ENCODE measurements around the gene ARID1A. TPM values are rescaled to one million over a fixed set of nuclear protein-coding genes. Genes with fewer than 3 reads are reported as not detected.

Gene ARID1A
- total RNA-seq, 1 donor from 2014 or later: 187 TPM

Other genes with a start within 250 kb of the ARID1A start
- 187 TPM for gene HMGN2, start 223.6 kb upstream of the ARID1A start, total RNA-seq (ENCODE audit: unreplicated experiment)
- gene RPS6KA1, start 166.3 kb upstream of the ARID1A start, total RNA-seq (ENCODE audit: unreplicated experiment): 10.8 TPM
- 6.7 TPM for gene PIGV, start 91.9 kb downstream of the ARID1A start, total RNA-seq (ENCODE audit: unreplicated experiment)
- gene ZDHHC18, start 130.7 kb downstream of the ARID1A start, total RNA-seq (ENCODE audit: unreplicated experiment): 52.6 TPM
- gene SFN, start 167.1 kb downstream of the ARID1A start, total RNA-seq (ENCODE audit: unreplicated experiment): 0.42 TPM
- gene GPN2, start 194.3 kb downstream of the ARID1A start, total RNA-seq (ENCODE audit: unreplicated experiment): 21.4 TPM
- gene GPATCH3, start 204.5 kb downstream of the ARID1A start, total RNA-seq (ENCODE audit: unreplicated experiment): 17.3 TPM
- gene NR0B2, start 218.0 kb downstream of the ARID1A start, total RNA-seq (ENCODE audit: unreplicated experiment): not detected
- gene NUDC, start 225.7 kb downstream of the ARID1A start, total RNA-seq (ENCODE audit: unreplicated experiment): 53.2 TPM